ENCODE data around the gene ITIH6. TPM values are rescaled to one million over a fixed set of nuclear protein-coding genes. Genes with fewer than 3 reads are reported as not detected.
"Not testable (repeated sequence)": the region's sequence is repeated elsewhere in the genome, so short reads cannot be mapped to it uniquely, and the experiment has no call there.

The ITIH6 gene
- total and polyA plus RNA-seq, 4 donors = not detected

- H3K27ac ChIP-seq (ENCODE audit: low read depth in 1 of 2, low read length in 2 of 2) = no peak overlapping the region
- H3K4me3 ChIP-seq (ENCODE audit: low read length in 2 of 2) = no peak overlapping the region
- no peaks in the 10 kb centered on the region for H3K36me3 ChIP-seq (ENCODE audit: control insufficient read depth in 1 of 2, insufficient read depth in 2 of 2, low read length in 1 of 2)
- ATAC-seq (ENCODE audit: low FRiP score) = no peak
- no peaks in the 10 kb centered on the region for H3K9me3 ChIP-seq (ENCODE audit: control insufficient read depth, low read length)
- intact Hi-C loops (cut with DNase I) = no loop called here
- DNase-seq = no peak
- H3K27me3 ChIP-seq (ENCODE audit: control insufficient read depth in 1 of 2, insufficient read depth in 2 of 2, low read length in 1 of 2) = no peaks in the 10 kb centered on the region
- H3K4me1 ChIP-seq (ENCODE audit: control insufficient read depth in 1 of 2, insufficient read depth in 2 of 2, low read length in 2 of 2) = no peaks in the 10 kb centered on the region
Observed at GRCh38 chrX:54754854-54755253, 43.2 kb downstream of the ITIH6 start.

GRCh38 chrX:54748626-54749025, 49.4 kb downstream of the ITIH6 start:
- intact Hi-C loops (cut with DNase I) = no loop called here
- ATAC-seq (ENCODE audit: low FRiP score) = no peak
- WGBS, 2 donors = 88 to 90% methylated on average over 1 of the region's 1 CpG
- DNase-seq = no peak
- Histone ChIP-seq H3K27ac (ENCODE audit: low read depth in 1 of 2, low read length in 2 of 2) (no peak overlapping the region), H3K4me1 (ENCODE audit: control insufficient read depth in 1 of 2, insufficient read depth in 2 of 2, low read length in 2 of 2) (no peaks in the 10 kb centered on the region), H3K4me3 (ENCODE audit: low read length in 2 of 2) (no peak overlapping the region), H3K36me3 (ENCODE audit: control insufficient read depth in 1 of 2, insufficient read depth in 2 of 2, low read length in 1 of 2) (no peaks in the 10 kb centered on the region), H3K9me3 (ENCODE audit: control insufficient read depth, low read length) (no peaks in the 10 kb centered on the region), H3K27me3 (ENCODE audit: control insufficient read depth in 1 of 2, insufficient read depth in 2 of 2, low read length in 1 of 2) (no peaks in the 10 kb centered on the region)

- DNase-seq = no peak
- 78 to 86% methylated on average over 3 of the region's 3 CpGs for WGBS, 2 donors
- H3K27me3 ChIP-seq (ENCODE audit: control insufficient read depth in 1 of 2, insufficient read depth in 2 of 2, low read length in 1 of 2) = no peaks in the 10 kb centered on the region
- H3K9me3 ChIP-seq (ENCODE audit: control insufficient read depth, low read length) = no peaks in the 10 kb centered on the region
- no peak for ATAC-seq (ENCODE audit: low FRiP score)
- H3K27ac ChIP-seq (ENCODE audit: low read depth in 1 of 2, low read length in 2 of 2) = no peak overlapping the region
- intact Hi-C loops (cut with DNase I) = no loop called here
- H3K36me3 ChIP-seq (ENCODE audit: control insufficient read depth in 1 of 2, insufficient read depth in 2 of 2, low read length in 1 of 2) = no peaks in the 10 kb centered on the region
- no peaks in the 10 kb centered on the region for H3K4me1 ChIP-seq (ENCODE audit: control insufficient read depth in 1 of 2, insufficient read depth in 2 of 2, low read length in 2 of 2)
- no peak overlapping the region for H3K4me3 ChIP-seq (ENCODE audit: low read length in 2 of 2)
Observed at GRCh38 chrX:54747733-54748393, 50.2 kb downstream of the ITIH6 start.

GRCh38 chrX:54746928-54747327, 51.1 kb downstream of the ITIH6 start:
- no peaks in the 10 kb centered on the region for H3K36me3 ChIP-seq (ENCODE audit: control insufficient read depth in 1 of 2, insufficient read depth in 2 of 2, low read length in 1 of 2)
- DNase-seq = no peak
- 52 to 82% methylated on average over 2 of the region's 2 CpGs for WGBS, 2 donors
- no peaks in the 10 kb centered on the region for H3K27me3 ChIP-seq (ENCODE audit: control insufficient read depth in 1 of 2, insufficient read depth in 2 of 2, low read length in 1 of 2)
- H3K4me1 ChIP-seq (ENCODE audit: control insufficient read depth in 1 of 2, insufficient read depth in 2 of 2, low read length in 2 of 2) = no peaks in the 10 kb centered on the region
- H3K4me3 ChIP-seq (ENCODE audit: low read length in 2 of 2) = no peak overlapping the region
- intact Hi-C loops (cut with DNase I) = no loop called here
- H3K27ac ChIP-seq (ENCODE audit: low read depth in 1 of 2, low read length in 2 of 2) = no peak overlapping the region
- no peak for ATAC-seq (ENCODE audit: low FRiP score)
- no peaks in the 10 kb centered on the region for H3K9me3 ChIP-seq (ENCODE audit: control insufficient read depth, low read length)

- WGBS, 2 donors = 61 to 74% methylated on average over 2 of the region's 2 CpGs
- H3K4me1 ChIP-seq (ENCODE audit: control insufficient read depth in 1 of 2, insufficient read depth in 2 of 2, low read length in 2 of 2) = no peaks in the 10 kb centered on the region
- H3K27me3 ChIP-seq (ENCODE audit: control insufficient read depth in 1 of 2, insufficient read depth in 2 of 2, low read length in 1 of 2) = no peaks in the 10 kb centered on the region
- ATAC-seq (ENCODE audit: low FRiP score) = no peak
- no peak overlapping the region for H3K27ac ChIP-seq (ENCODE audit: low read depth in 1 of 2, low read length in 2 of 2)
- no peak overlapping the region for H3K4me3 ChIP-seq (ENCODE audit: low read length in 2 of 2)
- intact Hi-C loops (cut with DNase I) = no loop called here
- DNase-seq = no peak
- H3K36me3 ChIP-seq (ENCODE audit: control insufficient read depth in 1 of 2, insufficient read depth in 2 of 2, low read length in 1 of 2) = no peaks in the 10 kb centered on the region
- H3K9me3 ChIP-seq (ENCODE audit: control insufficient read depth, low read length) = no peaks in the 10 kb centered on the region
Observed at GRCh38 chrX:54745676-54746075, 52.4 kb downstream of the ITIH6 start.

GRCh38 chrX:54738567-54738966, 59.5 kb downstream of the ITIH6 start:
- H3K4me1 ChIP-seq (ENCODE audit: control insufficient read depth in 1 of 2, insufficient read depth in 2 of 2, low read length in 2 of 2); H3K9me3 ChIP-seq (ENCODE audit: control insufficient read depth, low read length); H3K27ac ChIP-seq (ENCODE audit: low read depth in 1 of 2, low read length in 2 of 2); H3K27me3 ChIP-seq (ENCODE audit: control insufficient read depth in 1 of 2, insufficient read depth in 2 of 2, low read length in 1 of 2); ATAC-seq (ENCODE audit: low FRiP score); H3K36me3 ChIP-seq (ENCODE audit: control insufficient read depth in 1 of 2, insufficient read depth in 2 of 2, low read length in 1 of 2); H3K4me3 ChIP-seq (ENCODE audit: low read length in 2 of 2); DNase-seq; intact Hi-C loops (cut with DNase I): not testable (repeated sequence)
- WGBS, 2 donors = 90 to 91% methylated on average over 6 of the region's 6 CpGs

DNA sequence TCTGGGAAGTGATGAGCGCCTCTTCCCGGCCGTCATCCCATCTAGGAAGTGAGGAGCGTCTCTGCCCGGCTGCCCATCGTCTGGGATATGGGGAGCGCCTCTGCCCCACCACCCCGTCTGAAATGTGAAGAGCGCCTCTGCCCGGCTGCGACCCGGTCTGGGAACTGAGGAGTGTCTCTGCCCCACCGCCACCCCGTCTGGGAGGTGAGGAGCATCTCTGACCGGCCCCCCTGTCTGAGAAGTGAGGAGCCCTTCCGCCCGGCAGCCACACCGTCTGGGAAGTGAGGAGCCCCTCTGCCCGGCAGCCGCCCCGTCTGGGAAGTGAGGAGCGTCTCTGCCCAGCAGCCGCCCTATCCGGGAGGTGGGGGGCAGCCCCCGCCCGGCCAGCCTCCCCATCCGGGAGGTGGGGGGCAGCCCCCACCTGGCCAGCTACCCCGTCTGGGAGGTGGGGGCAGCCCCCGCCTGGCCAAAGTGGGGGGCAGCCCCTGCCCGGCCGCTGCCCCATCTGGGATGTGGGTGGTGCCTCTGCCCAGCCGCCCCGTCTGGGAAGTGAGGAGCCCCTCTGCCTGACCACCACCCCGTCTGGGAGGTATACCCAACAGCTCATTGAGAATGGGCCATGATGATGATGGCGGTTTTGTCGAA, 61.6 kb downstream of the ITIH6 start:
- H3K9me3 ChIP-seq (ENCODE audit: control insufficient read depth, low read length); DNase-seq; H3K4me3 ChIP-seq (ENCODE audit: low read length in 2 of 2); H3K36me3 ChIP-seq (ENCODE audit: control insufficient read depth in 1 of 2, insufficient read depth in 2 of 2, low read length in 1 of 2); H3K27me3 ChIP-seq (ENCODE audit: control insufficient read depth in 1 of 2, insufficient read depth in 2 of 2, low read length in 1 of 2); H3K4me1 ChIP-seq (ENCODE audit: control insufficient read depth in 1 of 2, insufficient read depth in 2 of 2, low read length in 2 of 2); intact Hi-C loops (cut with DNase I); ATAC-seq (ENCODE audit: low FRiP score); H3K27ac ChIP-seq (ENCODE audit: low read depth in 1 of 2, low read length in 2 of 2): not testable (repeated sequence)
- WGBS, 2 donors = 92 to 96% methylated on average over 23 to 36 of the region's 36 CpGs

DNA sequence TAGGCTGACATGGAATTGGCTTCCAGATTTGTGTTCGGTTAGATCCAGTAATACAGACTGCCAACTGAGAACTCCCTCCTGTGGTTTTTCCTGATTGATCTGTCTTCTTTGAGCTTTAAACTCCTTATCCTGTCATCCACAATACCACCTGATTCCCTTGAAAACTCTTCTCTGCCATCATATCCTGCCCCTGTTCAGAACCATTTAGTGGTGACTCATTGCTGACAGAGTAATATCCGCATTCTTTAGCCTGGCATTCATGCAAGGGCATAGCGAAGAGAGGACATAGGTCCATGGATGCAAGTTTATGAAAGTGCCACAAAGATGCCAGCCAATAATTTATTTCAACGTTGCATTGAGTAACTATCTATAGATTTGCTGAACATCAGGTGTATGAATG, 76.6 kb downstream of the ITIH6 start:
- intact Hi-C loops (cut with DNase I) = no loop called here
- no peaks in the 10 kb centered on the region for H3K27me3 ChIP-seq (ENCODE audit: control insufficient read depth in 1 of 2, insufficient read depth in 2 of 2, low read length in 1 of 2)
- ATAC-seq (ENCODE audit: low FRiP score) (no peak), DNase-seq (no peak)
- H3K4me3 ChIP-seq (ENCODE audit: low read length in 2 of 2) = no peak overlapping the region
- WGBS, 2 donors = 74 to 92% methylated on average over 4 of the region's 4 CpGs
- no peak overlapping the region for H3K27ac ChIP-seq (ENCODE audit: low read depth in 1 of 2, low read length in 2 of 2)
- H3K9me3 ChIP-seq (ENCODE audit: control insufficient read depth, low read length) = no peaks in the 10 kb centered on the region
- H3K36me3 ChIP-seq (ENCODE audit: control insufficient read depth in 1 of 2, insufficient read depth in 2 of 2, low read length in 1 of 2) = no peaks in the 10 kb centered on the region
- H3K4me1 ChIP-seq (ENCODE audit: control insufficient read depth in 1 of 2, insufficient read depth in 2 of 2, low read length in 2 of 2) = no peaks in the 10 kb centered on the region

- ATAC-seq (ENCODE audit: low FRiP score) (no peak), DNase-seq (no peak)
- Histone ChIP-seq H3K4me3 (ENCODE audit: low read length in 2 of 2) (no peak overlapping the region), H3K9me3 (ENCODE audit: control insufficient read depth, low read length) (no peaks in the 10 kb centered on the region), H3K4me1 (ENCODE audit: control insufficient read depth in 1 of 2, insufficient read depth in 2 of 2, low read length in 2 of 2) (no peaks in the 10 kb centered on the region), H3K27ac (ENCODE audit: low read depth in 1 of 2, low read length in 2 of 2) (no peak overlapping the region), H3K36me3 (ENCODE audit: control insufficient read depth in 1 of 2, insufficient read depth in 2 of 2, low read length in 1 of 2) (no peaks in the 10 kb centered on the region), H3K27me3 (ENCODE audit: control insufficient read depth in 1 of 2, insufficient read depth in 2 of 2, low read length in 1 of 2) (no peaks in the 10 kb centered on the region)
- intact Hi-C loops (cut with DNase I) = no loop called here
- 73 to 90% methylated on average over 1 of the region's 1 CpG for WGBS, 2 donors
Observed at GRCh38 chrX:54715621-54716020, 82.4 kb downstream of the ITIH6 start.

All from aorta (tissue), 5 donors.